Embryonic facial prominence (tissue), 1 donor: ENCODE measurements around the gene CORIN.

Source experiments
- DNase-seq: peaks from one replicate; pipeline ENCODE4 v3.0.0-alpha.2; 2016; ENCODE audit errors: extremely low spot score

Gene CORIN, protein sequence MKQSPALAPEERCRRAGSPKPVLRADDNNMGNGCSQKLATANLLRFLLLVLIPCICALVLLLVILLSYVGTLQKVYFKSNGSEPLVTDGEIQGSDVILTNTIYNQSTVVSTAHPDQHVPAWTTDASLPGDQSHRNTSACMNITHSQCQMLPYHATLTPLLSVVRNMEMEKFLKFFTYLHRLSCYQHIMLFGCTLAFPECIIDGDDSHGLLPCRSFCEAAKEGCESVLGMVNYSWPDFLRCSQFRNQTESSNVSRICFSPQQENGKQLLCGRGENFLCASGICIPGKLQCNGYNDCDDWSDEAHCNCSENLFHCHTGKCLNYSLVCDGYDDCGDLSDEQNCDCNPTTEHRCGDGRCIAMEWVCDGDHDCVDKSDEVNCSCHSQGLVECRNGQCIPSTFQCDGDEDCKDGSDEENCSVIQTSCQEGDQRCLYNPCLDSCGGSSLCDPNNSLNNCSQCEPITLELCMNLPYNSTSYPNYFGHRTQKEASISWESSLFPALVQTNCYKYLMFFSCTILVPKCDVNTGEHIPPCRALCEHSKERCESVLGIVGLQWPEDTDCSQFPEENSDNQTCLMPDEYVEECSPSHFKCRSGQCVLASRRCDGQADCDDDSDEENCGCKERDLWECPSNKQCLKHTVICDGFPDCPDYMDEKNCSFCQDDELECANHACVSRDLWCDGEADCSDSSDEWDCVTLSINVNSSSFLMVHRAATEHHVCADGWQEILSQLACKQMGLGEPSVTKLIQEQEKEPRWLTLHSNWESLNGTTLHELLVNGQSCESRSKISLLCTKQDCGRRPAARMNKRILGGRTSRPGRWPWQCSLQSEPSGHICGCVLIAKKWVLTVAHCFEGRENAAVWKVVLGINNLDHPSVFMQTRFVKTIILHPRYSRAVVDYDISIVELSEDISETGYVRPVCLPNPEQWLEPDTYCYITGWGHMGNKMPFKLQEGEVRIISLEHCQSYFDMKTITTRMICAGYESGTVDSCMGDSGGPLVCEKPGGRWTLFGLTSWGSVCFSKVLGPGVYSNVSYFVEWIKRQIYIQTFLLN

DNA sequence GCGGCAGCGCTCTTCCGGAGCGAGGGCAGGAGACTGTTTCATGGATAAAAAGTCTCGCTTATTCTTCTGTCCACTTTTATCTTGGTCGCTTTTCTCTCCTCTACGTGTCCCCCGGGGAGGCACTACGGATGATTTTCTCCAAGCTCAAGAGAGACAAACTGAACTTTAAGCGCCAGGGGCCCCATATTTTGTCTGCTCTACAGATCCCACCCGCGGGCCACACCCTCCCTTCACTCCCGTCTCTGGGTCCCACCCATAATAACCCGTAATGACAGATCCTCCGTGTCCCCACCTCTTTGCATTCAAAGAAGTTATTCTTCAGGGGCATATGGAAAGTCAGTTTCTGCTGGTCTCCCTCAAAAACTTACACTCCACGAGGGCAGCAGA is at the start of gene CORIN:
TSS of gene CORIN (minus strand) at position 160 of the 387 bp plus-strand sequence. CDS start at position 42, 118 bp downstream.
- no peak for DNase-seq

DNA sequence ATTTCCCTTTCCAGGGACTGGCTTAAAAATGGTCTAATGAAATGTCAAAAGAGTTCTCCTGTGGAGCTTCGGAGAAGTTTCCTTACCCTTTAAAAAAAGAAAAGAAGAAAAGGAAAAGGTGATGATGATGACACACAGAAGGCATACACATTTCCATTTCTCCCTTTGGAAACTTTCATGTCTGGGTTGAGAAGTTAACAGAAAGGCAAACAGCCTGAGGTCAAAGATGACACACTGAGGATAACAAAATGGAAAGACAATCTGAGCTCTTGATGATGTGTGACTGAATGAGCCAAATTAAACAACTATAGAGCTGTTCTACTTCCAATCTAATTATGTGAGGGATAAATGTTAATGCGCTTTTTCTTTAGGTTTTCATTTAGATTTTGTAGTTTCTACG is 44.4 kb upstream of the CORIN start:
- DNase-seq, result no peak

DNA sequence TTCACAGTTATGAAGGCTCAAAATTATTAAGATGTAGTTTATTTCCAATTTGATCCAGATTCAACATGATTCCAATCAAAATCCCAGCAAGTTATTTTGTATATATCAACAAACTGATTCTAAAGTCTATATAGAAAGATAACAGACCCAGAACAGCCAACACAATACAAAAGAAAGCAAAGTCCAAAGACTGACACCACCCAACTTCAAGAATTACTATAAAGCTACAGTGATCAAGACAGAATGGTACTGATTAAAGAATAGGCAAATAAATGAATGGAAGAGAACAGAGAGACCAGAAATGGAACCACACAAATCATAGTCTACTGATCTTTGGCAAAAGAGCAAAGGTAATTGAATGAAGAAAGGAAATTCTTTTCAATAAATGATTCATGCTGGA is 41.6 kb upstream of the CORIN start:
- no peak for DNase-seq

DNA sequence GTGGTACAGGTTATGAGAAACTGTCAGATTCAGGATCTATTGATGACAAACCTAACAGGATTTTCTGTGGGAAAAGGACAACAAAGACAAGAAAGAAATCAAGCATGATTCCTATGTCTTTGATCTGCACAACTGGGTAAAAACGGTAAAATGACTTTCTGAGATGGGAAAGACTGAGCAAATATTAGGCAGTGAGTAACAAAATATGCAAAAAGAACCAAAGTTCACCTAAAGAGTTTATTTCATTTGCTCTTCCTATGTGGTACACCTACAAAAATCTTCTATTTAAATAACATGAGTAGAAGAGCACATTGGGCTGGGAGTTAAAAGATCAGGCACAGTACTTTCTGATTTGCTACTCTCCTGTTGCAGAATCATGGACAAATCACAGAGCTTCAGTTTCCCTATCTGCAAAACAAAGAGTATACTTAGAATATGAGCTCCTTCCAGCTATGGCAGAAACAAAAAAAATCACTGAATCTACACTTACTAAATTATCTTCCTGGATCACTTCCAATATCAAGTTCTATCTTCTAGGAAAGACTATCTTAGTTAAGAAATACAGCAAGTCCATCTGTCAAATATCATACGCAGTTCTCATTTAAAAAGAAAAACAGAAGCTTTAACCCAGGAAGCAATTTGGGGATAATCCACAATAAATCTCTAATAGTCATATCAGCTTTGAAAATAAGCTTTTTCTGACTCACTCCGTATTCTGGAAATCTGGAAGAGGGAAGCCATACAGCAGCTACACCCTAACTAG is 39.1 kb upstream of the CORIN start:
- no peak for DNase-seq

DNA sequence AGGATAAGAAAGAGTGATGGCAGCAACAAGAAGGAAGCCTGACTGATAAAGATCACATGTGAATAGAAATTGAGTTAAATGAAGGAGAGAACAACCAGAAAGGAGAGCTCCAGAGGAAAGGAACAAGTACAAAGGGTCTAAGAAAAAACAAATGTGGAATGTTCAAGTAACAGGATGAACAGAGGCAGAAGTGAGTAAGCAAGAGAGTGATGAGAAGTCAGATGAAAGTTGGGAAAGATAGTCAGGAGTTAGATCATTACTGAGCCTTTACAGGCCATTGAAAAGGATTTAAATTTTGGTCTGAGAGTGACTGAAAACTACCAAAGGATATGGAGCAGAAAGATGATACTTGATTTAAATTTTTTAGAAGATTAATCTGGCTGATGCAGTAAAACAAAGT is 38.4 kb upstream of the CORIN start:
- no peak for DNase-seq

DNA sequence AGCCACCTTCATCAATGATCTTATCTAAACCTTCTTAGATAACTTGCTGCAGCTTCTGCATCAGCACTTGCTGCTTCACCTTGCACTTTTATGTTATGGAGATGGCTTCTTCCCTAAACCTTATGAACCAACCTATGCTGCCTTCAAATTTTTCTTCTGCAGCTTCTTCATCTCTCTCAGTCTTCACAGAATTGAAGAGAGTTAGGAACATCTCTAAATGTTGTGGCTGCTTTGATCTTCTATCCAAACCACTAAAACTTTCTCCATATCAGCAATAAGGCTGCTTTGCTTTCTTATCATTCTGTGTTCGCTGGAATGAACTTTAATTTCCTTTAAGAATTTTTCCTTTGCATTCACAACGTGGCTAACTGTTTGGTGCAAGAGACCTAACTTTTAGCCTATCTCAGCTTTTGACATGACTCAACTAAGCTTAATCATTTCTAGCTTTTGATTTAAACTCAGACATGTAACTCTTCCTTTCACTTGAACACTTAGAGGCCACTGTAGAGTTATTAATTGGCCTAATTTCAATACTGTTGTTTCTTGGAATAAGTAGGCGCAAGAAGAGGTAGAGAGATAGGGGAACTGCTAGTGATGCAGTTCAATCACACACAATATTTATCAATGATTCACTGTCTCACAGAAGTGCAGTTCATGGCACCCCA is 36.1 kb upstream of the CORIN start:
- DNase-seq, result no peak

DNA sequence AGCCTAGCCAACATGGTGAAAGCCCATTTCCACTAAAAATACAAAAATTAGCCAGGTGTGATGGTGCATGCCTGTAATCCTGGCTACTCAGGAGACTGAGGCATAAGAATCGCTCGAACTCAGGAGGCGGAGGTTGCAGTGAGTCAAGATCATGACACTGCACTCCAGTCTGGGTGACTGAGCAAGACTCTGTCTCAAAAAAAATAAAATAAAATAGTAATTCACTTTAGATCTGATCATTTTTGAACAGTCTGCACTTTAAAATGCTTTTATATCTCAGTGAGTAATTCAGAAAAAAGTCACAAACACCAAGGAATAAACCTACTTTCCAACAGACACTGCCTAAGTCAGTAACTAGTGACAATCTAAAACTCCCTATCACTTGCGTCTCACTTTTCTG is 25.6 kb upstream of the CORIN start:
- DNase-seq, result no peak

DNA sequence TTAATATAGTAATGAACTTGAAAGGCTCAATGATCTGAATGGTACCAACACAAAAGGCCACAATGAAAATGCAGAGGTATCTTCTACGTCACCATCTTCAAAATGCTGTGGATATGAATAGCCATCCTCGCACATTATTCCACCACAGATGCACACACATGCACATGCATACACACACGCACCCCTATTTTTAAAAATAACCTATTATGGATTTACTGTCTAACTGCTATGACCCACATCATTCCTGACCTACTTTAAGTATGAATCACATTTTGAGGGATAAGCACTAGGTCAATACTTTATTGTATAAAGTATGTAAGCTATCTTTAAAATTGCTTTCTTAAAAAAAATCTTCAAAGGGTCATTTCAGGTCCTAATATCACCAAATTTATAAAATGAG is 24.4 kb upstream of the CORIN start:
- DNase-seq, result no peak

DNA sequence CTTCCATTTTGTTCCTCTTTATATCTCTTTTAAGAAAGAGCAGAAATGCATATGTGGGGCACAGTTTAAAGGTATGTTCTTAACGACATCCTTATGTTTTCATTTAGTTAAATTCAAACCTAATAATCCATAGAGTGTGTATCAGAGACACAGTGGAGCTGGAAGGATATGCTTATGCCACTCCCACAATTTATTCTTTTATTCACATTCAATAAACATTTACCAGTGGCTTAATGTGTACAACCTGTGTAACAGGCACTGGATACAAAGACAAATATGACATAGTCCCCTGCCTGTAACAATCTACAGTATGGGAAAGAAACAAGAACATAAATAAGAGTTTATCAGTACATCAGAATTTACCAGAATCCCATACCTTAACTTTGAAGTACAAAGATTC is 22.4 kb upstream of the CORIN start:
- no peak for DNase-seq

DNA sequence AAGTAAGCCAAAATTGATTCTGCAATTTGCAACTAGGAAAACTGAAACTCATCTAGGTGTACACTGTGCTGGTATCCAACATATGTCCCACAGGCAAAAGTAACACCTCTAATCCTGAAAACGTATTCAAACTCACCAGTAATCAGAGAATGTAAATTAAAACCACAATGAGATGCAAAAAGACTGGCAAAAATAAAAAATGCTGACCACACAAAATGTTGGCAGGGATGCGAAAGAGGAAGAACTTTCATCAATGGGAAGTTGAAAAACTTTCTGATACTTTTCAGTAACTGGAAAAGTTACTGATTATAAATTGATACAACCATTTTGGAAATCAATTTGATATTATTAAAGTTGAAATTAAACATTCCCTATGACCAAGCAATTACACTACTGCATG is 20.1 kb upstream of the CORIN start:
- DNase-seq, result no peak

DNA sequence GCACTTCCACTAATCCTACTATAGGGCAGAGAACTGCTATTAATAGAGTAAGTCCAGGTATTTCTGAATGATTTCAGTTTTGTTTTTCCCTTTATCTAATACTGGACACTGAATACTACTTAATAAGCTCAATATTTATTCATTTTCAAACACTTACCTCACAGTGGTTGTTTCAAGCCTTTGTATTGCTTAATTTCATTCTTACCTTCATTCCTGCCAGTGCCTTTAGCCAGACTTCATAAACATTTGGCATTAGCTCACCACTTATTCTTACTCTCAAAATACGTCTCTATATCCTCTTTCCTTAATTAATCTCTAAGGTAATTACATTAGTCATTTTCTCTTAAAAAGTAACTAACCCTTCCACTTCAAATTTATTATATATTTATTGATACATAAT is 18.8 kb upstream of the CORIN start:
- DNase-seq, result no peak

DNA sequence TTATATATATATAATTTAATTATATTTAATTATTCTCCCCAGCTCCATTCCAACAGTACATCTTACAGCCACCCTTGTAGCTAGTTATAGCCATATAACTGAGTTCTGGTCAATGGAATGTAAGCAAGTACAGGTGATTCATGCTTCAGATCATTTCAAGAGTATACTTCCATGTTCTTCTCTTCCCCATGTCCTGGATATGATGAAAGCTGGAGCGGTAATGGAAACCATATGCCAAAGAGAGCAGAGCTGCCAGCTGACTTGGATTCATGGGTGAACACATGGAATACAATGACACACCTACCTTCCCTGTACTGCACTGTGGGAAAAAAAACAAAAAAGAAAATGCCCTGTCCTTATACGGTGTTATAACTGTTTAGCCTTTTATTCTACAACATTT is 17.5 kb upstream of the CORIN start:
- DNase-seq, result no peak

DNA sequence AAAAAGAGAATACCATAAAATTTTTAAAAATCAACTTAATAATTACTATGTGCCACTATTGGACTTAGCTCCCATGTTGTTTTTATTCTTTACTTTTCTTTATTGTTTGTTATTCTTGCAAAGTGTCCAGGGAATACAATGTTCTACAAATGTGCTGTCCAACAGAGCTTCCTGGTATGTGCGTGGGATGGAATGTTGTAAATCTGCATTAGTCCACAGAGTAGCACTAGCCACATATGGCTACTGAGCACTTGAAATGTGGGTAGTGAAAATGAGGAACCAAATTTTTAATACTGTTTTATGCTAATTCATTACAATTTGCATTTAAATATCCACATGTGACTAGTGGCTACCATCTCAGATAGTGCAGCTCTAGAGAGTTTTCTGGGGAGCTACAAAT is 14.3 kb upstream of the CORIN start:
- no peak for DNase-seq

DNA sequence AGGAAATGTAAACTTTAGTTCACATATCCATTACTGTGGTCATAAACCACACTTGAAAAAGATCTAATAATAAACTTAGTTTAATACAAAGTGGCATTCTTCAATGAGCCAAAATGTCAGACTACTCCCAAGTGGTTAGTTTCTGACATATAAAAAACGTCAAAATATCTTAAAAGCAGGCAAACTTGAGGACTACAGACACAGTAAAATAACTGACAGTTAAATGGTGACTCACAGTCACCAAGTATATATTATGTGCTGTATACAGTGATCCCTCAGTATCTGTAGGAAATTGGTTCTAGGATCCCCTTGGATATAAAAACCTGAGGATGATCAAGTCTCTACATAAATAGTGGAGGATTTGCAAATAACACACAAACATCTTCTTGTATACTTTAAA is 11.6 kb upstream of the CORIN start:
- no peak for DNase-seq

DNA sequence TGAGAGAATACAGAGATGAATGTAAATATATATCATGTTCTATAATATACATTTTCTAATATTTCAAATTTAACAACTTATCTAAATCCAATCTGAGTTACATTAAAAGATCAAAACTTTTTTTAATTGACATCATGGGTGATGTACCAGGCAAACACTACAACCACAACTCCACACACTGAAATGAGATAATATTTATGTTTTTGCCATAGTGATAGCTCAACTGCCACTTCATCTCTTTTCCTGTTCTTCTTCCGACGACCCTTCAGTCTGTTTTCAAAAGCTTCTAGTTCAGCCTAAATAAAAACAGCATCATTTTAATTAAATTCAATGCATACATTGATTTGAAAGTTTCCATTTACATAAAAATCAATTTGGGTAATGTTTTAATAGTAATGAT is 10.2 kb upstream of the CORIN start:
- DNase-seq, result no peak

DNA sequence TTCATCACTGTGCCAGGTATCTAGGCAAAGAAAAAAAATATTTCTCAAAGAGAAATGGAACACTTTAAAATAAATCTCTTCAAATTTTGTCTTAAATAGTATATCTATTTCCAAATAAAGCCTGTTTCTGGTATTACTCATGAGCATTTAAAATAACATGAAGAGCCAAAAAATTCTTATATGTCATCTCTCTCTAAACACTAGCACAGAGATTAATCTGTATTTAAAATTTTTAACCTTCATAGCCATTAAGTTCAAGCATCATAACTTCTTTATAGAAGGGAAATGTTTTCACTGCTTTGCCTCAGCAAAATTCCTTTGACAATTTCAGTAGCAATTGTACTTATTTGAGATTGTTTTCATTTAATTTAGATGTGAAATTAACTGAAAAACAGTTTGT is 5.1 kb upstream of the CORIN start:
- no peak for DNase-seq

DNA sequence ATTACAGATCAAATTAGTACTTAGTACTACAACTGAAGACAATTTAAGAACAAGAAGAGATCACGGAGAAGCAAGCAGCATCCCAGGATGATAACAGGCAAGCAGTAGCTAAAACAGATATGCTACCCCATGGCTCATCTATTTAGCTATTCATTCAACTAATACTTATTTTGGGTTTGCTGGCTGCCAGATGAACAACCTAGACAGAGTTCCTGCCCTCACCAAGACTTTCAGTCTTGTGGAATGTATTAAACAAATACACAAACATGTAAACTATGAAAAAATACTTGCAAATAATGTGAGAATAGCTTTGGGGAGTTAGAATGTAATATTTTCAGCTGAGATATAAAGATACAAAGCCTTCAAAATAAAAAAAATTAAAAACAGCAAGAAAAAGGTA is 2.4 kb upstream of the CORIN start:
- DNase-seq, result no peak

DNA sequence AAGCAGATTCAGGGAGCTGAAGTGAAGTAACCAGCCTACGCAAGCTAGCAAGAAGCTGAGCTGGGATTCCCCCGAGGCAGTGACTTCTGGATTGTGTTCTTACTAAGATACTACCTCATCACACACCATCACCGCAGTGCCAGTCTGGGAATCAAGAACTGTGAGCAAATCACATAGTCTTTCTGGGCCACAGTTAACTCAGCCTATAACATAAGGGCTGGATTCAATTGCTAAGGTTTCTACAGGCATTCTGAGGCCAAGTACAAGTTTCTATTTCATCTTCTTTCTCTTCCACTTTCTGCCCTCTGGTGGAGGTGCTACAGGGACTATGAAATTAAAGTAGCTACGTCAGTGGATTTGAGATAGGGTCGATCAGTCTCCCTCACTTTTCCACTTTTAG is 1.4 kb upstream of the CORIN start:
- no peak for DNase-seq

DNA sequence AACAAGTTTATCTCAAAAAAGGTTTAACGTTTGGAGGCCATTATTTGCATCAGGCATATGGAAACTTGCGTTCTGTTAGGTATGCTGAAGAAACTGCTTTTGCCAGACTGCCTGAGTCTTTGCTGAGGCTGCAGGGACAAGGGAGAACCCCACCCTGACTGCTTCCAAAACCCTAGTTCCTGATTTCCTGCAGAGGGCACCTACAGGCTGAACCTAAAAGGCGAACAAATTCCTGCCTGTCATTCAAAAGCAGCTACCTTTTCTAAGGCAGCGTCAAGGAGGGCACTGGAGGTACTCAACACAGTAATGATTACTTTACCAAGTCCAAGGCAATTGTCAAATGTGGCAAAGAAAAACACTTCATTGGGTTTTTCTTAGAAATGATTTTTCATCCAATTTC is 578 bp upstream of the CORIN start:
- no peak for DNase-seq

DNA sequence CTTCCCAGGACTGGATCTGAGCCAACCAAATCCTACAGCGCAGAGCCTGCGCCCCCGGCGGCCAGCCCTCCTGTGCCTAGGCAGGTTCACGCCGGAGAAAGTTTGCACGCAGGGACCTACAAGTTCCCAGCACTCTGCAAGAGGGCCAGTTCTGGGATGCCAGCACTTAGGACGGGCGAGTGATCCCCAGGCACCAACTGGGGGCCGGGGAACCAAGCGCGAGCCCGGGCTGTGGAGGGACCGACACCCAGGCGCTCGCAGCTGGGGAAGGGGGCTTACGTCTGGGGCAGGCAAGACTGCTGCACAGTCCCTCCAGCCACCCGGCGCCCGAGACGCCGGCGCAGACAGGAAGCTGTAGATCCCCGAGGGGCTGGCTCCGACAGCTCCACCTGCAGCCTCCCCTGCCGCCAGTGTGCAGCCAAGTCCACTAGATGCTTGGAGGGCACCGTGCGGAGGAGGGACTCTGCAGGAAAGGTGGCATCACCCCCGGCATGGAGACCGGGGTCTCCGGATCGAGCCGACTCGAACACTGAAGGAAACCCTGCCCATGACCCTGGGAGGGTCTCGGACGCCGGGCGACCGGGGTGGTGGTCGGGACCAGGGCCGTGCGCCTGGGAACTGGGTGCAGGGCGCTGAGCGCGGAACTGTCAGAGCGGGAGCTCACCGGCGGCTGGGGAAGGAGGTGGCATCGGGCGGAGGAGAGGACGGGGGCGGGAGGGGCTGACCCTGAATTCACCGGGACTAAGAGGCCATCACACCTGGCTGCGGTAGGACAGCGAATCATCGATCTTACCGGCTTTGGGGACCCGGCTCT is 566 bp downstream of the CORIN start:
- no peak for DNase-seq

DNA sequence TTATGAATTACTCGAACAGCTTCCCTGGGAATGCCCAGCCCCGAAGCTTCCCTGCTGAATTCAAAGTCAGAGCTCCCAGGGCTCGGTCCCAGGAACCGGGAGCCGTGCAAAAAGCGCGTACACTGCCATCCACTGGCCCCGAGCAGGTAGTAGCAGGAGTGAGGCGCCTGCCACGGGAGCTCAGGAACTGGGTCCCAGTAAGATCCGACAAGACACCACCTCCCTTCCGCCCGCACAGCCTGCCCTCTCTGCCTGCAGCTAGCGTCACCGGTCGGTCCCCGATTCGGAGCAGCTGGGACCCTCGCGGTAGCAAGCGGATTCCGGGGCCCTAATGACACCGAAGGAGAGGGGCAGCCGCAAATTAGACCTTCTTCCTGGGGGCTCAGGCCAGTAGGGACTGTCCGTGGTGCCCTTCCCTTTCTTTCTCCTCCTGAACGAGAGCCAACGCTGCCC is 1.2 kb downstream of the CORIN start:
- peak; percentile 31 for DNase-seq
